ENCODE results near the gene TBX19.

TBX19 gene

DNA sequence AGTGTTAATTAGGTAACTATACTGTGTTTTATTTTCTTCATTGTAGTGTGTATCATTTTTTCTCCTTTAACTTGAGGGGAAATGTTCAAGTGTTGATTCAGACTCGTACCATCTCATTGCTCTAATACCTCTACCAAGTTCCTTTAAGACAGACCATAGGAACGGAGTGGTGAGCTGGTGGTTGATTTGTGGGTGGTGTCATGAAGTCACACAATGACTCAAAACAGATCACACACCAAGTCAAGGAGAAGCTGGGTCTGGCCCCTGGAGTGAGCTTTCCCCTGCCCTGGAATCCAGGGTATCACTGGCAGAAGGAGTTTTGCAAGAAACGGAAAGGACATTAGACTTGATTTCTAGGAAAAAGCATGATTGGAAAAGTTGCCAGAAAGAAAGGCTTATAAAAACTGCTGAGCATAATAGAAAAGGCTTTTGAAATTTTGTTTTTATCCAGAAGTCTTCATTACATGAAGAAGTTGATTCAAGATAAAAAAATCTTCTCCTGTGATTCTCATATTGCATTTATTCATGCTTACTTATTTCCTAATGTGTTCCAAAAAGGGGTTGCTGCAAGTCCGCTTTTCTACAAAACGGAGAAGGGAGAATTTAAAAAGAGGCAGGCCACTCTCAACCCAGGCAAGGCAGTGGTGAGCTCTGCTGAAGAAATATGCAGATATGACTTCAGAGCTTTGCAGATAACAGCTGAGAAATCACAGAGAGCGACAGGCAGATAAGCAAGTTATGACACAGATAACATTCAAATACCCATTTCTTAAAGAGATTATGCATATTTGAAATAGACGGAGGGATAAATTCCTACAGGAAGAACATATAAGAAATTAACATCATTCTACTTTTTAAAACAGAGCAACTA is 79.7 kb downstream of the TBX19 start:
- DNase-seq (ENCODE audit: low read depth): peak; percentile 20

DNA sequence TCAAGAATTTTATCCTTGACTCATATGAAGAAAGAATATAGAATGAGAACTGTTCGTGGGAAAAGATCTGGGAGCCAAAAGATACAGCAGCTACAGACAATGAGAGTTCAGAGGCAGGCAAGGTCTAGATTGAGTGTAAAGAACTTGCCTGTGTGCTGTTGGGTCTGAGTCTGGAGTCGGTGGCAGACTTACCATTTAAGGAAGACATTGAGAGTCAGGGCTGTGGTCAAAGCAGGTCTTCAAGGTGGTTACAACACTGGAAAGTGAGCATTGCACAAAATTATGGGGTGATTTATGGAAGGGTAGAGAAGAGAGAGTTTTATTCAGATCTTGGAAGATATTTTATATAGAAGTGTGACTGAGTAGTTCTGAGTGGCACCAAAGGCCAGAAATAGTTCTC is 80.6 kb downstream of the TBX19 start:
- no peak for DNase-seq (ENCODE audit: low read depth)

DNA sequence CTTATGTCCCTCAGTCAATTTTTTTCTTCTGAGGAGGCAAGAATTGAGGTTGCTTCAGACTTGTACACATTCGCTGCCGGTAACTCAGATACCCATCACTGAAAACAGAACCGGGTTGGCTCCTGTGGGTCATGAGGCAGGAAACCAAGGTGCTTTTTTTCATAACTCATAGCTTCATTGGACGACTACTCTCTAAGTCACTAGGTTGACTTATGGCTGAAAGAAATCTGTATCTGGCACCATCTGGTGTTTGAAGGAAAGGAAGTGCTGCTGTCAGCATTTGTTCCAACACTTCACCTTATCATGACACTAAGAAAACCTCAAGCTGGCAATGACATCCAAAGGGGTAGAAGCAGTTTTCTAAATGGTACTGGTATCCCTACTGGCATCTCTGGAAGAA is 82.3 kb downstream of the TBX19 start:
- DNase-seq (ENCODE audit: low read depth): peak; percentile 18
